BE2C (cell line): ENCODE results near the gene TRAPPC3.

Experiments used
- DNase-seq: peaks from one replicate; pipeline ENCODE4 v3.0.0-alpha.2; 2020
- H3K27me3 ChIP-seq: fragments of 250-450 bp; sonication (Bioruptor Pico); 2 replicates; pipeline ENCODE4 v1.5.1; 2020; ENCODE audit warnings: mild to moderate bottlenecking
- H3K36me3 ChIP-seq: fragments of 250-450 bp; sonication (Bioruptor Pico); 2 replicates; pipeline ENCODE4 v1.5.1; 2020; ENCODE audit warnings: mild to moderate bottlenecking
- H3K4me1 ChIP-seq: fragments of 250-450 bp; sonication (Bioruptor Pico); 2 replicates; pipeline ENCODE4 v1.5.1; 2020
- H3K4me3 ChIP-seq: 2 replicates; pipeline ENCODE4 v1.5.1; 2011; ENCODE audit warnings: low read depth, low read length
- H3K9me3 ChIP-seq: fragments of 250-450 bp; sonication (Bioruptor Pico); 2 replicates; pipeline ENCODE4 v1.5.1; 2020
- CTCF ChIP-seq: IDR thresholded peaks from 2 replicates; pipeline ENCODE4 v1.5.1; 2012; ENCODE audit warnings: mild to moderate bottlenecking, low read depth, low read length

The TRAPPC3 gene

GRCh38 chr1:36166938-36167905 lies 17.9 kb upstream of the TRAPPC3 start:
- Histone ChIP-seq H3K27me3 (no peaks in the 10 kb centered on the region), H3K4me3 (no peak overlapping the region), H3K9me3 (no peaks in the 10 kb centered on the region), H3K36me3 (peaks cover 7% of the 10 kb centered on the region; the same call in 1 of the 2 replicates), H3K4me1 (no peaks in the 10 kb centered on the region)
- TF ChIP-seq CTCF: no peak
- no peak for DNase-seq

GRCh38 chr1:36166136-36166535 lies 16.9 kb upstream of the TRAPPC3 start:
- H3K4me3 ChIP-seq: no peak overlapping the region
- H3K27me3 ChIP-seq: no peaks in the 10 kb centered on the region
- H3K4me1 ChIP-seq: no peaks in the 10 kb centered on the region
- peaks cover 7% of the 10 kb centered on the region; the same call in 1 of the 2 replicates for H3K36me3 ChIP-seq
- no peaks in the 10 kb centered on the region for H3K9me3 ChIP-seq
- no peak for DNase-seq
- TF ChIP-seq CTCF: no peak

- H3K4me3 ChIP-seq: no peak overlapping the region
- H3K36me3 ChIP-seq: peaks cover 3% of the 10 kb centered on the region; the same call in 1 of the 2 replicates
- DNase-seq: no peak
- H3K27me3 ChIP-seq: no peaks in the 10 kb centered on the region
- H3K9me3 ChIP-seq: no peaks in the 10 kb centered on the region
- no peaks in the 10 kb centered on the region for H3K4me1 ChIP-seq
- no peak for TF ChIP-seq CTCF
These were observed 15.9 kb upstream of the TRAPPC3 start for GRCh38 chr1:36165145-36165544.

GRCh38 chr1:36164361-36164760 lies 15.1 kb upstream of the TRAPPC3 start:
- DNase-seq: no peak
- Histone ChIP-seq H3K36me3 (peaks cover 3% of the 10 kb centered on the region; the same call in 1 of the 2 replicates), H3K27me3 (no peaks in the 10 kb centered on the region), H3K4me1 (no peaks in the 10 kb centered on the region), H3K4me3 (no peak overlapping the region), H3K9me3 (no peaks in the 10 kb centered on the region)
- TF ChIP-seq CTCF: no peak

GRCh38 chr1:36163426-36163825 lies 14.1 kb upstream of the TRAPPC3 start:
- no peak for TF ChIP-seq CTCF
- no peaks in the 10 kb centered on the region for H3K27me3 ChIP-seq
- no peaks in the 10 kb centered on the region for H3K4me1 ChIP-seq
- peaks cover 3% of the 10 kb centered on the region; the same call in 1 of the 2 replicates for H3K36me3 ChIP-seq
- no peak overlapping the region for H3K4me3 ChIP-seq
- H3K9me3 ChIP-seq: no peaks in the 10 kb centered on the region
- no peak for DNase-seq

GRCh38 chr1:36162680-36163239 lies 13.5 kb upstream of the TRAPPC3 start:
- DNase-seq: no peak
- peaks cover 3% of the 10 kb centered on the region; the same call in 1 of the 2 replicates for H3K36me3 ChIP-seq
- H3K4me1 ChIP-seq: no peaks in the 10 kb centered on the region
- no peak for TF ChIP-seq CTCF
- H3K27me3 ChIP-seq: no peaks in the 10 kb centered on the region
- no peaks in the 10 kb centered on the region for H3K9me3 ChIP-seq
- H3K4me3 ChIP-seq: no peak overlapping the region
